Calu3 (cell line): ENCODE measurements around the gene FTO. TPM values are rescaled to one million over a fixed set of nuclear protein-coding genes. Genes with fewer than 3 reads are reported as not detected.

Source experiments
- BruUV-seq: library from RNA; stranded (reverse); fragments of 400-500 nt; replicated peaks from 2 replicates; lab custom pipeline; 2021; lab: Mats Ljungman, UMichigan
- CTCF ChIA-PET: fragments of 300-600 bp; sonication (Branson Sonifier 250); formaldehyde crosslinking; loops from one replicate; lab custom pipeline; 2022; ENCODE audit warnings: antibody characterized with exemption; lab: Charles Lee
- DNase-seq: peaks from one replicate; pipeline ENCODE4 v3.0.0; 2022
- H3K27ac Mint-ChIP-seq: one replicate; pipeline ENCODE4 v1.8.0; 2022; ENCODE audit warnings: mixed read lengths; ENCODE audit not compliant: unreplicated experiment
- H3K27me3 Mint-ChIP-seq: one replicate; pipeline ENCODE4 v1.8.0; 2022; ENCODE audit warnings: mixed read lengths; ENCODE audit not compliant: unreplicated experiment
- H3K36me3 Mint-ChIP-seq: one replicate; pipeline ENCODE4 v1.8.0; 2022; ENCODE audit warnings: mild to moderate bottlenecking, moderate library complexity, mixed read lengths; ENCODE audit not compliant: insufficient read depth, unreplicated experiment
- H3K4me1 Mint-ChIP-seq: one replicate; pipeline ENCODE4 v1.8.0; 2022; ENCODE audit warnings: mild to moderate bottlenecking, low read depth, mixed read lengths; ENCODE audit not compliant: unreplicated experiment
- H3K4me3 Mint-ChIP-seq: one replicate; pipeline ENCODE4 v1.8.0; 2022; ENCODE audit warnings: mild to moderate bottlenecking, low read depth, moderate library complexity, mixed read lengths; ENCODE audit not compliant: unreplicated experiment
- H3K9me3 Mint-ChIP-seq: one replicate; pipeline ENCODE4 v1.8.0; 2022; ENCODE audit warnings: low read depth, mixed read lengths; ENCODE audit not compliant: unreplicated experiment
- CTCF ChIP-seq: fragments of 200-600 bp; IDR thresholded peaks from one replicate; pipeline ENCODE4 v1.8.0; 2022; ENCODE audit warnings: antibody characterized with exemption; ENCODE audit not compliant: unreplicated experiment
- intact Hi-C: fragments of 100-400 bp; cut with micrococcal nuclease; formaldehyde crosslinking; loops from one replicate; pipeline ENCODE4 v1.10.0; 2022; ENCODE audit not compliant: unreplicated experiment
- total RNA-seq: library from RNA; stranded (reverse); gene quantifications from 2 replicates; pipeline ENCODE4 v1.2.3, GENCODE V29; 2022

The FTO gene
- total RNA-seq, 1 experiment from 2014 or later: 68.9 TPM

DNA sequence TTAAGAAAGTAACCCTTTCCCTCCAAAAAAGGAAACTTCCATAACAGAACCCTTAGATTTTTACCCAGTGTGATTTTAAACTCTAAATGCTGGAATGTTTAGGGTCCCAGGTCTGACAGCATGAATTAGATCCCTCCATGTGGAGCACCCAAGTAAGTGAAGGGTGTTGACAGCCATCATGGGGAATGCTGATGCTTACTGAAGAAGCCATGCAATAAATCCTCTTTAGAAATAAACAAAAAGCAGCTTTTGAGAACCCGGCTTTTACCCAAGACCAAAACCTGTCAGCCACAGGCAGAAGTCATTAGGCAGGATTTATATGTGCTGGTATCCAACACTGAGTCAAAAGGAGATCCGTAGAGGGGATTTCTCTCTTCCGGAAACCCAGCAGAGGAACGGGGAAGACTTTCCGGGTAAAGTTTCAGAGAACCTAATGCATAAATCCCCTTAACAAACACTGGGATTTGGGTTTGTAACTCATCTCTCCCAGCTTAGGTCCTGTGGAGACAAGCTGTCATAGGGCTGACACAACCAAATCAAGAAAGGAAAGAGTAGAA is 295.1 kb downstream of the FTO start:
- Mint-ChIP-seq H3K27me3 (no peaks in the 10 kb centered on the region), H3K9me3 (no peaks in the 10 kb centered on the region), H3K4me1 (no peaks in the 10 kb centered on the region), H3K27ac (no peak overlapping the region), H3K36me3 (no peaks in the 10 kb centered on the region), H3K4me3 (no peak overlapping the region)
- intact Hi-C loops: no loop called here
- DNase-seq: no peak
- CTCF ChIA-PET: no interaction called here
- no peak for TF ChIP-seq CTCF
- no TSS peak for BruUV-seq

- Mint-ChIP-seq H3K27ac (no peak overlapping the region), H3K4me3 (no peak overlapping the region), H3K4me1 (no peaks in the 10 kb centered on the region), H3K9me3 (no peaks in the 10 kb centered on the region), H3K36me3 (no peaks in the 10 kb centered on the region), H3K27me3 (no peaks in the 10 kb centered on the region)
- BruUV-seq: no TSS peak
- DNase-seq: no peak
- no peak for TF ChIP-seq CTCF
- intact Hi-C loops: no loop called here
- CTCF ChIA-PET: no interaction called here
Observed at GRCh38 chr16:53999841-54000240, 295.9 kb downstream of the FTO start.

DNA sequence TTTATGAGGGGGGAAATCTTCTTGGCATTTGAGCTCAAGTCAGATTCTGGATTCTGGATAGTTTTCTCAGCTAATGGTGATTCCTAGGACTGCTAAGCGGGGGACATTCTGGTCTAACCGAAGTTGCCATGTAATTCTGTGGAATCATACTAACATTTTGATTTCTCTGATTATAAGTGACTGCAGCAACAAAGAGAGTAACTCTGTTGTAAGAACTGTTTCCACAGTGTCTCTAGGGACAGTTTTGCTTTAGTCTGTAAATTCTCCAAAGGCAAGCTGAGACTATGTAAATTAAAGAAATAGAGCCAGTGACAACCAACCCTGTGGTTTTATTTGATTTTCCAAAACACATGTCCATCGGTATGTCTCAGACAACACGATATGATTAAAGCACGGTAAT is 296.4 kb downstream of the FTO start:
- intact Hi-C loops: no loop called here
- DNase-seq: no peak
- no TSS peak for BruUV-seq
- Mint-ChIP-seq H3K27ac (no peak overlapping the region), H3K4me1 (no peaks in the 10 kb centered on the region), H3K36me3 (no peaks in the 10 kb centered on the region), H3K4me3 (no peak overlapping the region), H3K9me3 (no peaks in the 10 kb centered on the region), H3K27me3 (no peaks in the 10 kb centered on the region)
- CTCF ChIA-PET: no interaction called here
- TF ChIP-seq CTCF: no peak

DNA sequence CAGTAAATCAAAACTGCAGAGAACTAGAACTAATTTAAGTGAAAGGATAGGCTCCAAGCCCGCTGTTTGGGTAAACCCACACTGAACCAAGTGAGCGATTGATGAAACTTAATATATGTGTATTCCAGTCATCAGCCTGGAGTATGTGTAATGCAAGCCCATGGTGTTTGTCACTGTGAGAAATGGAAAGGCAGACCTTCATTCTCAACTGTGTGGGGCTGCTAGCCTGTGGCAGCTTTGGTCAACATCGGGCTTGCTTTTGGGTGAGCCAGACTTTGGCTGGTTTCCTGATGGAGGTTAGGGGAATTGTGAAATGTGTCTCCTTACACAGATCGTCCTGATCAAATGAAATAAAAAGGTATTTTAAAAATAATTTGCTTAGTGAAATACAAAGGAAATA is 302.7 kb downstream of the FTO start:
- no peaks in the 10 kb centered on the region for H3K9me3 Mint-ChIP-seq
- no peak for TF ChIP-seq CTCF
- CTCF ChIA-PET: no interaction called here
- no peak overlapping the region for H3K4me3 Mint-ChIP-seq
- intact Hi-C loops: no loop called here
- no TSS peak for BruUV-seq
- H3K27ac Mint-ChIP-seq: no peak overlapping the region
- H3K27me3 Mint-ChIP-seq: no peaks in the 10 kb centered on the region
- no peaks in the 10 kb centered on the region for H3K36me3 Mint-ChIP-seq
- no peaks in the 10 kb centered on the region for H3K4me1 Mint-ChIP-seq
- DNase-seq: no peak
